Hematopoietic multipotent progenitor cell treated with erythropoietin and hydrocortisone succinate and interleukin-3 and kit ligand, for 17 days (in vitro differentiated cells): ENCODE measurements around the gene CDC25C.
"Not testable (repeated sequence)": the region's sequence is repeated elsewhere in the genome, so short reads cannot be mapped to it uniquely, and the experiment has no call there.

ENCODE experiments used
- DNase-seq: peaks from one replicate; pipeline ENCODE4 v3.0.0-alpha.2; 2015; ENCODE audit warnings: low spot score

Gene CDC25C

GRCh38 chr5:138275379-138275782, 56.2 kb downstream of the CDC25C start:
- no peak for DNase-seq

GRCh38 chr5:138274189-138274853, 57.3 kb downstream of the CDC25C start, which contains the start of gene GFRA3:
TSS of gene GFRA3 (minus strand) at chr5:138274621. CDS start at chr5:138274424, 197 bp downstream.
- DNase-seq: no peak

DNA sequence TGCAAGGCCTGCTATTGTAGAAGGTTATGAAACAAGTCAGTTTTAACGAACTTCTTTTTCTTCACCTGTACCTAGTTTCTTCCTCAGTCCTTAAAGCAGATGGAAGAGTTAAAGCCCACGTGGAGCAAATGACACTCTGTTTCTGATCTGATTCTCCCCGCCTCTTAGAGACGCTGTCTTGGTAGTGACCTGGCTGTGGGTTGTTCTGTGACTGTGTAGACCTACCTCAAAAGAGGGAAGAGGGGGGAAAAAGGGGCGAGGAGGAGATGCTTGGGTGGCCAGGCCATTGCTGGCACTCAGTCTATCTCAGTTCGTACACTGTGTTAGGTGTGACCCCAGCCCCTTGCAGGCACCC, 57.8 kb downstream of the CDC25C start:
- DNase-seq: no peak

DNA sequence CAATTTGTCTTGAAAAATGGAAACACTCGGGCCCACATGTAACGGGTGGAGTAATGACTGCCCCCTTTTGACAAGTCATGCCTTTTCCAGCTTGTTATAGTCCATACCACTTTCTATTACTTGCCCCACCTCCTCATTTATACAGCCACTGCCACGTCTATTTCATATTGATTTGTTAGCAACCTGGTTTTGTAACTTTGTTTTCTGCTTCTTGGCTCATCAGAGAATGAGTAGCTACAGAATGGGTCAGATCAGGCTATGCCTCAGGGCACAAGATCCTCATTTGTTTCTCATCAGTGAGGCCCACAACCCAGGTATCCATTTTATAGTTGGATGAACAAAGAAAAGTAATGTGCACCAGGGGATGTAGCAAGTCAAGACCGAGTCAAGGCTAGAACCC, 58.9 kb downstream of the CDC25C start:
- no peak for DNase-seq

DNA sequence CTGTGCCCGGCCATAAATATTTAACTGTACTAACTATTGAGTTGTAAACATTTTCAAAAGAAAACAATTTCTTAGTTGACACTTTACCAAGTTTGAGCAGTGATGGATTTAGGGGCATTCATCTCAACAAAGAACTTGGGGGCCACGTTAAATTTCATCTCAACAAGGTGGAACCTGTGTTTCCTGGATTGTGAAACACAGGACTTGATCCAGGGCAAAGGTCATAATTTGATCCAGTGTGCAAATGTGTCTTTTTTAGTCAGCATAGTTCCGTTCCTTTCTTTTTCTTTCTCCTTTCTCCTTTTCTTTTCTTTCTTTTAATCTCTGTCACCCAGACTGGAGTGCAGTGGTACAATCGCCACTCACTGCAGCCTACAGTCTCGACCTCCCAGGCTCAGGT, 60.3 kb downstream of the CDC25C start:
- no peak for DNase-seq

- no peak for DNase-seq
These were observed 67.4 kb downstream of the CDC25C start for GRCh38 chr5:138264183-138264582.

- DNase-seq: no peak
These were observed 68.0 kb downstream of the CDC25C start for GRCh38 chr5:138263581-138263980.

- DNase-seq: no peak
These were observed 72.8 kb downstream of the CDC25C start for GRCh38 chr5:138258704-138259292.

GRCh38 chr5:138257583-138257982, 74.0 kb downstream of the CDC25C start:
- no peak for DNase-seq

- no peak for DNase-seq
These were observed 78.7 kb downstream of the CDC25C start for GRCh38 chr5:138252944-138253343.

GRCh38 chr5:138247800-138248199, 83.8 kb downstream of the CDC25C start:
- DNase-seq: not testable (repeated sequence)

- DNase-seq: no peak
These were observed 84.8 kb downstream of the CDC25C start for GRCh38 chr5:138246822-138247221.

DNA sequence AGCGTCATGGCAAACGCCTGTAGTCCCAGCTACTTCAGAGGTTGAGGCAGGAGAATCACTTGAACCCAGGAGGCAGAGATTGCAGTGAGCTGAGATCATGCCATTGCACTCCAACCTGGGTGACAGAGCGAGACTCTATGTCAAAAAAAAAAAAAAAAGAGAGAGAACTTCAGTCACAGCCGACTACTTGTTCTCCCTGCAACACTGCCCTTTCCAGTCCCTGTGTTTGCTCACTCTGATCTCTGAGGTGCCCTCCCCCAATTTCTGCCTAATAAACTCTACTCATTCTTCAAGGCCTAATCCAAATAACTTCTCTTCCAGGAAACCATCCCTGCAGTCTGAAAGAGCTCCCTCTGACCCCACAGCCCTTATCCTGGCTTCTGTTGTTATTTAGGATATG, 85.3 kb downstream of the CDC25C start:
- DNase-seq: no peak

DNA sequence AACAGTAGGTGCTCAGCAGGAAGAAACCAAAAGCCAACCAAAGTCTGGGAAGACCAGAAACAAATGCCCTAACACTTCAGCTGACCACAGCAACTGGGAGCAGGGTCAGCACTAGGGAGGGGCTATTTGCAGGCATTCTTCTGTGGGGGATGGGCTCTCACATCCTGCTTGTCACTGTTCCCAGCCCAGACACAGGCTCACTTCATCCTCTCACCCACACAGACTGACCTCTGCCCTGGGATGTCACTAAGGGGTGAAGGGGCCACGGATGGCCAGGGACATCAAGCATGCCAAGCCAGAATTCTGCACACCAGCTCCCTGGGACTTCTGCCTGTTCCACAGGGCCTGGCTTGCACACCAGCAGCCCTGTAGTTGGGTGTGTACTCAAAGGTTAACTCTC, 85.9 kb downstream of the CDC25C start:
- DNase-seq: no peak

GRCh38 chr5:138243794-138244193, 87.8 kb downstream of the CDC25C start:
- no peak for DNase-seq

- no peak for DNase-seq
These were observed 89.7 kb downstream of the CDC25C start for GRCh38 chr5:138241688-138242571.

DNA sequence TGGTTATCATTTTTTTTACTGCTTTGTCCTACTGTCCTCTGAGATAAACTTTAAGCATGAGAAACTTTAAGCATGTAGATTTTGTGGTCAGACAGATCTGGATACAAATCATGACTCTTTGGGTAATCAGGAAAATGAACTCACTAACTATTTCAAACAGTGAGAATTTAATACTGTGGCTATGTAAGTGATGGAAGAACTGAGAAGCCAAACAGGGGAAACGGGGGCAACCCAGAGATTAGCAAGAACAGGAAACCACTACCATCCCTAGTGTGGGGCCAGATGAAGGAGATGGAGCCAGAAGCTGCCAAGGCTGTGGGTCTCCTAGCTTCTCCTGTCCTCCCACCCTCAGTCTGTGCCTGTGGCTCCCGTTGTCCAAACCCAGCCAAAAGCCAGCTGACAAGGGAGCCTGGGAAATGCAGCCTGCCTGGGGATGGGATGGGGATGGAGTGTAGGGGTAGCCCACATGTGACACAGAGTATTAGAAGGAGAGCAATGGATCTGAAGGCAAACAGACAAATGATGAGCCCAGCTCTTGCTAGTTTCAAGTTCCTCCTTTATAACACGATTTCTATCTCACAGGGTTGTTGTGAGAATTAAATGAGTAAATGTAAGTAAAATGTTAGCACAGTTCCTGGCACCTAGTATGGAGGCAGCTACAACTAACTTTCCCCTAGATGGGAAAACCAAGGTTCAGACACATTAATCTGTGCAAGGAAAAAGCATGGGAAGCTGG, 90.8 kb downstream of the CDC25C start:
- no peak for DNase-seq

DNA sequence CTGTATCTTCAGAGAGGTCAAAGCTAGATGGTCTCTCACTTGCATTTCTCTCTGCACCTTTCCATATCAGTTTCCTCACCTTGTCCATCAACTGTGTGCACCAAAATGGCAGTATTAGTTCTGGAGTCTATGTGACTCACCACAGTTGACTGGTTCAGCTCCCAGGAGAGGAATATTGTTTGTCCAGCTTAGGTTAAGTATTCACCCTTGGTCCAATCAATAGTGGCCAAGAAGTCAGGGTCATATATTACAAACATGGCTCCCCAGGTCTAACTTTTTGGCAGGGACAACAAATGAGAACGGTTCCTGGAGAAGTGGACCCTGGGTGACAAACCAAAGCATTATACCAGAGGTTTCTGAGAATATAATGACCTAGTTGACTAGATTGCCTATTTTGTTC, 93.6 kb downstream of the CDC25C start:
- no peak for DNase-seq
